Measurements from ENCODE around the gene TMEM248.
"Not testable (repeated sequence)": the region's sequence is repeated elsewhere in the genome, so short reads cannot be mapped to it uniquely, and the experiment has no call there.

The TMEM248 gene

GRCh38 chr7:66913118-66914037 lies 7.6 kb upstream of the TMEM248 start:
- no peak for DNase-seq
- no peaks in the 10 kb centered on the region for H3K36me3 ChIP-seq (replicated peaks)
- H3K27ac ChIP-seq: no peak overlapping the region
- in situ Hi-C loops (cut with HindIII; ENCODE audit: low pct_ligation_motif_present, low sequenced_read_pairs): no loop called here
- no peak for TF ChIP-seq CTCF (IDR thresholded peaks at IDR 0.05; ENCODE audit: low read depth, low read length, missing control alignments)
- H3K27me3 ChIP-seq (replicated peaks): no peaks in the 10 kb centered on the region
- H3K4me3 ChIP-seq (ENCODE audit: low read depth, low read length): no peak overlapping the region

- H3K27me3 ChIP-seq (replicated peaks); in situ Hi-C loops (cut with HindIII; ENCODE audit: low pct_ligation_motif_present, low sequenced_read_pairs); H3K36me3 ChIP-seq (replicated peaks); H3K27ac ChIP-seq; H3K4me3 ChIP-seq (ENCODE audit: low read depth, low read length); DNase-seq: not testable (repeated sequence)
Observed at GRCh38 chr7:66917904-66918303, 3.1 kb upstream of the TMEM248 start.

GRCh38 chr7:66919304-66919703 lies 1.7 kb upstream of the TMEM248 start:
- Histone ChIP-seq H3K36me3 (replicated peaks) (no peaks in the 10 kb centered on the region), H3K27me3 (replicated peaks) (no peaks in the 10 kb centered on the region), H3K27ac (no peak overlapping the region), H3K4me3 (ENCODE audit: low read depth, low read length) (no peak overlapping the region)
- in situ Hi-C loops (cut with HindIII; ENCODE audit: low pct_ligation_motif_present, low sequenced_read_pairs): no loop called here
- TF ChIP-seq CTCF (IDR thresholded peaks at IDR 0.05; ENCODE audit: low read depth, low read length, missing control alignments): no peak
- DNase-seq: no peak

- no peak for DNase-seq
- Histone ChIP-seq H3K36me3 (replicated peaks) (no peaks in the 10 kb centered on the region), H3K27me3 (replicated peaks) (no peaks in the 10 kb centered on the region), H3K4me3 (ENCODE audit: low read depth, low read length) (no peak overlapping the region), H3K27ac (no peak overlapping the region)
- no peak for TF ChIP-seq CTCF (IDR thresholded peaks at IDR 0.05; ENCODE audit: low read depth, low read length, missing control alignments)
- in situ Hi-C loops (cut with HindIII; ENCODE audit: low pct_ligation_motif_present, low sequenced_read_pairs): no loop called here
Observed at GRCh38 chr7:66919704-66920103, 1.3 kb upstream of the TMEM248 start.

GRCh38 chr7:66920256-66920655 lies 769 bp upstream of the TMEM248 start:
- TF ChIP-seq CTCF (IDR thresholded peaks at IDR 0.05; ENCODE audit: low read depth, low read length, missing control alignments): no peak
- in situ Hi-C loops (cut with HindIII; ENCODE audit: low pct_ligation_motif_present, low sequenced_read_pairs): no loop called here

GRCh38 chr7:66921396-66921917 lies 432 bp downstream of the TMEM248 start:
- no peaks in the 10 kb centered on the region for H3K27me3 ChIP-seq (replicated peaks)
- DNase-seq: peak; percentile 22
- TF ChIP-seq CTCF (IDR thresholded peaks at IDR 0.05; ENCODE audit: low read depth, low read length, missing control alignments): no peak
- H3K36me3 ChIP-seq (replicated peaks): no peaks in the 10 kb centered on the region
- peak overlapping the region; percentile 80 for H3K27ac ChIP-seq
- in situ Hi-C loops (cut with HindIII; ENCODE audit: low pct_ligation_motif_present, low sequenced_read_pairs): no loop called here
- H3K4me3 ChIP-seq (ENCODE audit: low read depth, low read length): peak overlapping the region; percentile 90

More at GRCh38 chr7:66920256-66920655, 769 bp upstream of the TMEM248 start:
- Histone ChIP-seq H3K4me3 (ENCODE audit: low read depth, low read length) (peak overlapping the region; percentile 90), H3K27me3 (replicated peaks) (no peaks in the 10 kb centered on the region), H3K36me3 (replicated peaks) (no peaks in the 10 kb centered on the region), H3K27ac (no peak overlapping the region)
- DNase-seq: no peak
